Transverse colon (tissue), 4 donors: ENCODE results near the gene CHCHD3. TPM values are rescaled to one million over a fixed set of nuclear protein-coding genes. Genes with fewer than 3 reads are reported as not detected.

ENCODE experiments used
- DNase-seq: peaks from one replicate; pipeline ENCODE4 v3.0.0-alpha.2; 2019
- H3K27ac ChIP-seq, 4 donors: fragments of 200-600 bp; sonication (generic); 2 replicates each; pipeline ENCODE4 v1.5.1; 2016 to 2018; ENCODE audit warnings: inconsistent platforms in 4 of 4
- H3K27me3 ChIP-seq: fragments of 200-600 bp; sonication (generic); 2 replicates; pipeline ENCODE4 v1.5.1; 2017; ENCODE audit warnings: inconsistent platforms
- H3K36me3 ChIP-seq, 4 donors: fragments of 200-600 bp; sonication (generic); 2 replicates each; pipeline ENCODE4 v1.5.1; 2017 to 2019; ENCODE audit warnings: inconsistent platforms in 4 of 4
- H3K4me1 ChIP-seq, 4 donors: fragments of 200-600 bp; sonication (generic); 2 replicates each; pipeline ENCODE4 v1.5.1; 2017 to 2020; ENCODE audit warnings: inconsistent platforms in 4 of 4
- H3K4me3 ChIP-seq, 4 donors: fragments of 200-600 bp; sonication (generic); 1 replicate in 1 of 4; 2 replicates in 3 of 4; pipeline versions ENCODE4 v1.5.1 to v1.6.1; 2017 to 2019; ENCODE audit warnings: inconsistent platforms in 4 of 4
- H3K9me3 ChIP-seq, 2 donors: fragments of 200-600 bp; sonication (generic); 2 replicates each; pipeline ENCODE4 v1.5.1; 2017 to 2019; ENCODE audit warnings: inconsistent platforms in 2 of 2
- CTCF ChIP-seq, 5 experiments: fragments of 200-600 bp in 3 of 5; fragments of 450-650 bp in 2 of 5; sonication (generic) in 3 of 5; IDR thresholded peaks; 1 replicate in 2 of 5; 2 replicates in 3 of 5; pipeline ENCODE4 v1.5.1; 2016 to 2017; ENCODE audit warnings: antibody characterized with exemption in 5 of 5, inconsistent platforms in 3 of 5, mild to moderate bottlenecking in 2 of 5, moderate library complexity in 1 of 5
- EP300 ChIP-seq: sonication (generic); formaldehyde crosslinking; IDR thresholded peaks from one replicate; pipeline ENCODE4 v1.6.1; 2017; ENCODE audit warnings: antibody characterized with exemption, low read depth
- POLR2A ChIP-seq: fragments of 450-650 bp; IDR thresholded peaks from one replicate; pipeline ENCODE4 v1.6.1; 2016; ENCODE audit warnings: antibody characterized with exemption, mild to moderate bottlenecking, moderate library complexity
- POLR2AphosphoS5 ChIP-seq, 3 donors: sonication (generic); formaldehyde crosslinking; IDR thresholded peaks; one replicate each; pipeline ENCODE4 v1.6.1; 2016; ENCODE audit warnings: antibody characterized with exemption in 3 of 3
- WGBS, 2 donors: methylation state at CpG; one replicate each; pipeline ENCODE4 v1.1.5; 2018; ENCODE audit warnings: low coverage in 1 of 2; 5-methylcytosine and 5-hydroxymethylcytosine counted together
- in situ Hi-C, 4 donors: fragments of 200-750 bp; cut with MboI; loops; one replicate each; pipeline versions ENCODE4 v1.15.0 to v1.15.1; 2017; ENCODE audit warnings: low sequenced_read_pairs in 3 of 4, low pct_ligation_motif_present in 1 of 4, low pct_unique_long_range_greater_than_20kb in 1 of 4
- intact Hi-C: fragments of 100-400 bp; cut with DNase I; formaldehyde crosslinking; loops from one replicate; pipeline ENCODE4 v1.15.1; 2023; ENCODE audit warnings: low total_unique reads
- total RNA-seq, 4 donors: library from RNA; depleted of rRNA; stranded (reverse); fragments of >200 nt; gene quantifications; one replicate each; pipeline ENCODE4 v1.1.0, GENCODE V29; 2016

Gene CHCHD3
- total RNA-seq, 4 donors from 2014 or later, result 49.4 to 78.1 (median 52.9) TPM

DNA sequence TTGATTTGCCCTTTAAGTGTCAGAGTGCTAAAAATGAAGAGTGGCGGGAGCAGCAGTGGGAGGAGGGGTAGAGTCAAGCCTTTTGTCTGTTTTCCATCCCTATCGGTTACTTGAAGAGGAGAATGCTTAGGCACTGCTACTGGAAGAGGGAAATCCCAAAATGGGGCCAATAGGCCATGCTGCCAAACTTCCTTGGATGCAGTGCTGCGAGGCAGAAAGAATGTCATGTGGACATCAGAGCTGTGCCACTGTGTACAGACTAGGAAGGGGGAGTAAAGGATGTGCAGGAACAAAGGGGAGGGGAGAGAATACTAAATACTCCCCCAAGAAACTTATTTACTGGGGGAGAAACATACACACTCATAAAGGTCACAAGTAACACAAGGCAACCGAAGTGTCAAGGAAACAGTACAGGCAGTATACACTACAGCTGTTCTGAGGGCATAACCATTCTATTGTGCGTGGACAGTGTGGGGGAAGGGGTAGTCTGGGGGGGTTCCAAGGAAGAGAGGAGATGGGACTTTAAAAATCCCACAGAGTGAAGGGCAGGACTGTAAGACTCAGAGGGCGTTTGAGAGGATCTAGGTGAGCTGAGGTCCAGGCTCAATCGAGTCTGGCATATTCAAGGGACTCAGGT, 276.9 kb downstream of the CHCHD3 start:
- Histone ChIP-seq H3K36me3 (no peaks in the 10 kb centered on the region), H3K27me3 (no peaks in the 10 kb centered on the region), H3K4me3 (no peak overlapping the region), H3K4me1 (no peaks in the 10 kb centered on the region), H3K27ac (no peak overlapping the region), H3K9me3 (no peaks in the 10 kb centered on the region)
- in situ Hi-C loops, result no loop called here
- 76 to 91% methylated on average over 6 to 7 of the region's 7 CpGs for WGBS, 2 donors
- no peak for DNase-seq
- intact Hi-C loops, result no loop called here
- TF ChIP-seq POLR2A (no peak), CTCF (IDR thresholded peaks at IDR 0.05) (no peak), POLR2AphosphoS5 (IDR thresholded peaks at IDR 0.05) (no peak), EP300 (no peak)

DNA sequence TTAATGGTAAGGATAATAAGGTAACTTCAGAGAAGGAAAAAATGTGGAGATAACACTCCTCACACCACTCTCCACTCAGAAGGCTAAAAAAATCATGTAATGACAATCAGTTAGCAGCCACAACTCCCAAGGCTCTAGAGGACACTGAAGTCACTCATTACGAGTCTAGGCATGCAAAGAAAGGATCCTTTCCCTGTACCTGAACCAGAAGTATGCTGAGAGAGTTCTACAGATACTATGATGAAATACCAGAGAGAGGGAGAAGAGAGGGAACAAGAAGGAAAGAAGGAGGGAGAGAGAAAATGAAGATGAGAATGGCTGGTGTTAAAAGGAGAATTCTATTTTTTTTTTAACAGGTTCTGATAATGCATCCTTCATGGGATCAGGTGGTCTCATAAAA, 281.4 kb downstream of the CHCHD3 start:
- in situ Hi-C loops (no loop called here), intact Hi-C loops (no loop called here)
- 96 to 100% methylated on average over 1 of the region's 1 CpG for WGBS, 2 donors
- Histone ChIP-seq H3K27ac (no peak overlapping the region), H3K27me3 (no peaks in the 10 kb centered on the region), H3K4me1 (no peaks in the 10 kb centered on the region), H3K9me3 (no peaks in the 10 kb centered on the region), H3K36me3 (no peaks in the 10 kb centered on the region), H3K4me3 (no peak overlapping the region)
- no peak for TF ChIP-seq POLR2A
- DNase-seq, result no peak

DNA sequence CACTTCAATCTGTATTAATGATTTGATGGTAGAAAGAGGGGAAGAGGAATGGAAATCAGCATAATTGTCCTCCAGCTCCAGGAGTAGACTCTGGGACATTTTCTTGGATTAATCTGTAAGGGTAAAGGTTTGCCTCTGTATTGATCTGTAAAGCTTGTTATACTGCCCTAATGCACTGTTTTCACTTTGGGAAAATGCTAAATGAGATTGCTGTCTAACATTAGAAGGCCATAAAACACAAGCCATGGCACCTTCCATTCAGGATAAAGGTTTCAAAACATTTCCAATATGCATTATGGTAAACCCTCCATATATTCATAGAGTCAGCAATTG, 282.8 kb downstream of the CHCHD3 start:
- H3K27ac ChIP-seq, result no peak overlapping the region
- no peak for DNase-seq
- H3K4me3 ChIP-seq, result no peak overlapping the region
- H3K4me1 ChIP-seq, result no peaks in the 10 kb centered on the region
- intact Hi-C loops (no loop called here), in situ Hi-C loops (no loop called here)
- H3K27me3 ChIP-seq, result no peaks in the 10 kb centered on the region
- H3K36me3 ChIP-seq, result peaks cover 0 to 4% (median 0%) of the 10 kb centered on the region in 4 donors
- no peaks in the 10 kb centered on the region for H3K9me3 ChIP-seq
- no peak for TF ChIP-seq POLR2A
- TF ChIP-seq EP300, result no peak
- TF ChIP-seq CTCF (IDR thresholded peaks at IDR 0.05), result no peak
- no peak for TF ChIP-seq POLR2AphosphoS5 (IDR thresholded peaks at IDR 0.05)

GRCh38 chr7:132797152-132797551, 284.7 kb downstream of the CHCHD3 start:
- in situ Hi-C loops, result no loop called here
- no peaks in the 10 kb centered on the region for H3K9me3 ChIP-seq
- H3K4me1 ChIP-seq, result no peaks in the 10 kb centered on the region
- no peak for DNase-seq
- TF ChIP-seq POLR2AphosphoS5 (IDR thresholded peaks at IDR 0.05), result no peak
- no peak for TF ChIP-seq EP300
- TF ChIP-seq POLR2A, result no peak
- no peak for TF ChIP-seq CTCF (IDR thresholded peaks at IDR 0.05)
- H3K27ac ChIP-seq, result no peak overlapping the region
- H3K36me3 ChIP-seq, result peaks cover 0 to 4% (median 0%) of the 10 kb centered on the region in 4 donors
- intact Hi-C loops, result no loop called here
- 94 to 96% methylated on average over 3 of the region's 3 CpGs for WGBS, 2 donors
- no peaks in the 10 kb centered on the region for H3K27me3 ChIP-seq
- no peak overlapping the region for H3K4me3 ChIP-seq

- DNase-seq, result no peak
- no peak overlapping the region for H3K27ac ChIP-seq
- H3K4me1 ChIP-seq, result no peaks in the 10 kb centered on the region
- 77 to 89% methylated on average over 2 to 3 of the region's 3 CpGs for WGBS, 2 donors
- H3K9me3 ChIP-seq, result no peaks in the 10 kb centered on the region
- H3K36me3 ChIP-seq, result peaks cover 0 to 4% (median 0%) of the 10 kb centered on the region in 4 donors
- no peaks in the 10 kb centered on the region for H3K27me3 ChIP-seq
- in situ Hi-C loops, result no loop called here
- TF ChIP-seq EP300 (no peak), CTCF (IDR thresholded peaks at IDR 0.05) (no peak), POLR2A (no peak), POLR2AphosphoS5 (IDR thresholded peaks at IDR 0.05) (no peak)
- no peak overlapping the region for H3K4me3 ChIP-seq
- intact Hi-C loops, result no loop called here
Observed at GRCh38 chr7:132793474-132793873, 288.4 kb downstream of the CHCHD3 start.
